K562 treated with DMSO at 1 percent for 48 hours (cell line): ENCODE measurements around the gene C3orf20. TPM values are rescaled to one million over a fixed set of nuclear protein-coding genes. Genes with fewer than 3 reads are reported as not detected.

Experiments used
- total RNA-seq: library from RNA; unstranded; fragments of 300-600 nt; gene quantifications from 2 replicates; pipeline ENCODE4 v1.2.3, GENCODE V29; 2022; ENCODE audit warnings: low replicate concordance; ENCODE audit errors: extremely low read depth

C3orf20 gene
- total RNA-seq, result not detected in 2 replicates

DNA sequence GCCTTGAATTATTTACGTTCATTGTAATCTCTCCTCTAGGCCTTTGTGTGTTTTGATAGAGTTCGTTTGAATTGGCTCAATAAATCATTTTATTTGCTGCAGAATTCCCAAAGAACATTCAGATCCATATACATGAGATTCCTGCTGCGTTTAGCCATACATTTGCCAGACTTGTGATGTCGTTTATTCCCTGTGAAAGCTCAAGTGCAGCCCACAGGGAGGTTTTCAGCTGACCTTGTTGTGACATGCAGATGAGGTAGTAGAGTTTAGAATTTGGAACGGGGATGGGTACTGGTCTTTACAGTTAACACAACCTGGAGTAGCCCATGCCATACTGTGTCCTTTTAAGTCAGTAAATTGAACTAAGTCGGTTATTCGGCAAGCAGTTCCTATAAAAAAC lies at the start of gene C3orf20:
Gene C3orf20, plus strand, starts transcription at position 301 of the 400 bp plus-strand sequence. CDS start 7,573 bp downstream, outside the sequence.

DNA sequence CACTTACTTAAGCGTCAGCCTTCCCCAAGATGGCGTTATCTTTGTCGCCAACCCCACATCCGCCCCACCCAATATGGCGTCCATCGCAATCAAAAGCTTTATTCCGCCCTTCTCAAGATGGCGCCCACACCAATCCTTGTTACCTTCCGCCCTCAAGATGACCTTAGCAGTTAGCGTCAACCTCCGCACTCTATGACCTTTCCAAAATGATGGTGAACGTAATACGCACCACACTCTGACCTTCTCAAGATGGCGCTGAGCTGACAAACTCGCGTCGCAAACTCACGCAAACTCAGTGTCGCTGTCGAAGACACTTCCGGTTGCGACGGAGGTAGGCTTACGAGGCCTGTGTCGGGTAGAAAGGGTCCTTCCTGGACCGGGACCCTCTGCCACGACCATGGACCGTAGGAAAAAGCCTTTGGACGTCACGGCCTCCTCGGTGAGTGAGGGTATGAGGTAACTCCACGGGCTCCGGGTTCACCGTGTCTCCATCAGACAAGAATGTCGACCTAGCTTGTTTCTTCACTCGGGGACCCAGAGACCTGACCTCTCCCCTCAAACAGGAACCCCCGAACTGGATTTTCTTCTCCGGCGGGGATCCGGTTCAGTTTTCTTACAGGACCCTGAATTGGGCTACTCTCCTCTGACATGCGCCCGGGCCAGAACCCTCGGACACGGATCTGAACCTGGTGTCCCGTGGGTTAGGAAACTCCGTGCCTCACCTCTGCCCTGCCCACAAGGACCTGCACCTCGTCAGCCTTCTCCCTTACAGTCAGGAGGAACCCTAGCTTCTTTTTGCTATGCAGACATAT lies 23.3 kb upstream of the C3orf20 start, which contains the start of gene CCDC174:
Gene CCDC174, plus strand, starts transcription at position 323 of the 812 bp plus-strand sequence. Its CDS starts 75 bp downstream, at position 398.

DNA sequence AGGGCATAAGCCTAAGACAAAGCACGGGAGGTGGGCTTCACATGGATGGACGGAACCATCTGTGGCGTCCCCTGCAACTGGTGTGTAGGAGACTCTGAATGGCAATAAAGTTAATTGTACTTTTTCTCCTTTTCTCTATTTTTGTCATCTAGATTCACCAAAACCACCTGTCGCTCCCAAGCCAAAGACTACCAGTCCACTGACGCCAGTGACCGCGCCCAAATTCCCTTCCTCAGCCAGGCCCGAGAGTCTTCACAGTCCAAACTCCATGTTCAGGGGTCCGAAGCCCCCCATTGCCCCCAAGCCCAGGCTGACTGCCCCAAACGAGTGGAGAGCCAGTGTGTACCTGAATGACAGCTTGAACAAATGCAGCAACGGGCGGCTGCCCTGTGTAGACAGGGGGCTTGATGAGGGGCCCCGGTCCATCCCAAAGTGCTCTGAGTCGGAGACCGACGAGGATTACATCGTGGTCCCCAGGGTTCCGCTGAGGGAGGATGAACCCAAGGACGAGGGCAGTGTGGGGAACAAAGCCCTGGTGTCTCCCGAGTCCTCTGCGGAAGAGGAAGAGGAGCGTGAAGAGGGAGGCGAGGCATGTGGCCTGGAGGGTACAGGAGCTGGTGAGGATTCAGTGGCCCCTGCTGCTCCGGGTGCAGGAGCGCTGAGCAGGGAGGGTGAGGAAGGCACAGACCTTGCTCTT lies 144.0 kb downstream of the C3orf20 start, which contains the start of gene FGD5:
Gene FGD5, plus strand, starts transcription at position 159 of the 697 bp plus-strand sequence. Its CDS starts 110 bp downstream, at position 269.

Other genes with a start within 250 kb of the C3orf20 start
- not detected in 2 replicates for gene GRIP2, start 134.8 kb upstream of the C3orf20 start, total RNA-seq
- not detected in 2 replicates for gene CCDC174, start 23.4 kb upstream of the C3orf20 start, total RNA-seq
- not detected in 2 replicates for gene FGD5, start 143.8 kb downstream of the C3orf20 start, total RNA-seq